B cell (primary cell): ENCODE data around the gene UQCR10.

Experiments used
- CTCF ChIP-seq: fragments of 200-600 bp; IDR thresholded peaks from one replicate; pipeline ENCODE4 v1.8.0; 2022; ENCODE audit warnings: antibody characterized with exemption, mild to moderate bottlenecking
- EZH2 ChIP-seq: IDR thresholded peaks from 2 replicates; pipeline ENCODE4 v1.6.1; 2012; ENCODE audit warnings: borderline replicate concordance, low read depth, mild to moderate bottlenecking, moderate library complexity, low read length; ENCODE audit not compliant: insufficient read depth, poor library complexity, severe bottlenecking

- no peak for TF ChIP-seq CTCF
- no peak for TF ChIP-seq EZH2
These were observed 15.5 kb upstream of the UQCR10 start for GRCh38 chr22:29751669-29752068.
